DMS153 treated with DMSO at 0.1 percent for 48 hours (cell line): Measurements from ENCODE around the gene EYA2.

Experiments
- DNase-seq: peaks from one replicate; lab custom pipeline; 2025; ENCODE audit not compliant: unreplicated experiment; lab: John Stamatoyannopoulos, UW

The EYA2 gene

DNA sequence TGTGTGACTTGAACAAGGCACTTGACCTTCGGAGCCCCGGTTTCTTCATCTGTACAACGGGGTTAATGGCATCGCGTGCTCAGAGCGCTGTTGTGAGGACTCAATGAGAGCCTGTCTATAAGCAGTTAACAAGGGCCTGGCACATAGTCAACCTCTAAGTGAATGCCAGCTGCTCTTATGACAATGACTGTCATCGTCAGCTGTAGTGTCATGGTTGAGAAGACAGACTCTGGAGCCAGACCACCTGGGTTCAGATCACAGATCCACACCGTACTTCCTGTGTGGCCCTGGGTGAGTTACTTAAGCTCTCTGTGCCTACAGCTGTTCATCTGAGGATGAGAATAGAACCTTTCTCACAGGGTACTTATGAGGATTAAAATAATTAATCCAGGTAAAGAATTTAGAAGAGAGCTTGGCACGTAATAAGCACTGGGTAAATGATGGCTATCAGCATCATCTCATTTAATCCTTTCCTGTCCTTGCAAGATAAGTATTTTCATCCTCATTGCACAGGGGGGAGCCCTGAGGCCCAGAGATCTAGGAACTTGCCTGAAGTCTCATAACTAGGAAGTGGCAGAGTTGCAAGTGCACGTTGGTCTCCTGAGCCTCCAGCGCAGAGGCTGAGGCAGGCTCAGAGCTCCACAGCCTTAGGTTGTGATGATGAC, 105.3 kb downstream of the EYA2 start:
- DNase-seq, result peak; percentile 6

DNA sequence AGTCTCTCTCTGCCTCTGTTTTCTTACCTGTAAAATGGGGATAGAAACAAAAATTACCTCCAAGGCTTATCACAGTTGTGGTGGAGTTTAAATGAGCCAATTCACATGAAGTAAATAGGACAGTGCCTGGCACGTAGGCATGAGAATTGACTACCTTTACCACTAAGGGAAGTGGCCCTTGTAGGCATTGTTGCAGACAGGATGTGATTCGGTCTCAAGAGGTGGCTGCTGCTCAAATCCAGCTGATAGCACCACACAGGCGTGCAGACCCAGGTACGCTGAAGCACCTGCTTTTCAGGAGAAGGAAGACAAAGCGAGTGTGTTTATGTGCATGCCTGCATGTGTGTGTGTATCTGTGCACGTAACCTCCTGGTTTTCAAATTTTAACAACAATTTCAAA, 108.6 kb downstream of the EYA2 start:
- DNase-seq, result no peak

DNA sequence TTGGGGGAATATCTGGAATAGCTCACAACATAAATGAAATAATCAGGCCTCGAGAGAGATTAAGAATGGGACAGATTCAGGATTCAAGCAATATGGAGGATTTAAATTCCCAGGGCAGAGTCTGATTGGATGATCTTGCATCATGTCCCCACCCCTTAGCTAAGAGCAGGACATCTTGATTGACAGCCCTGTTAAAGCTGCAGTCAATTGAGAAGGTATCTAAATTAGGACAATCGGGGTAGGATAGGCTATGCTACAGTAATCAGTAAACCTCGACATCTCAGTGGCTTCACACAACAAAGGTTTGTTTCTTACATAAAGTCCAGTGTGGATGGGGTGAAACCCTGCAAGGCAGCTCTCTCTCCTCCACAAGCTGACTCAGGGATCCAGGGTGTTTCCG, 109.5 kb downstream of the EYA2 start:
- no peak for DNase-seq

DNA sequence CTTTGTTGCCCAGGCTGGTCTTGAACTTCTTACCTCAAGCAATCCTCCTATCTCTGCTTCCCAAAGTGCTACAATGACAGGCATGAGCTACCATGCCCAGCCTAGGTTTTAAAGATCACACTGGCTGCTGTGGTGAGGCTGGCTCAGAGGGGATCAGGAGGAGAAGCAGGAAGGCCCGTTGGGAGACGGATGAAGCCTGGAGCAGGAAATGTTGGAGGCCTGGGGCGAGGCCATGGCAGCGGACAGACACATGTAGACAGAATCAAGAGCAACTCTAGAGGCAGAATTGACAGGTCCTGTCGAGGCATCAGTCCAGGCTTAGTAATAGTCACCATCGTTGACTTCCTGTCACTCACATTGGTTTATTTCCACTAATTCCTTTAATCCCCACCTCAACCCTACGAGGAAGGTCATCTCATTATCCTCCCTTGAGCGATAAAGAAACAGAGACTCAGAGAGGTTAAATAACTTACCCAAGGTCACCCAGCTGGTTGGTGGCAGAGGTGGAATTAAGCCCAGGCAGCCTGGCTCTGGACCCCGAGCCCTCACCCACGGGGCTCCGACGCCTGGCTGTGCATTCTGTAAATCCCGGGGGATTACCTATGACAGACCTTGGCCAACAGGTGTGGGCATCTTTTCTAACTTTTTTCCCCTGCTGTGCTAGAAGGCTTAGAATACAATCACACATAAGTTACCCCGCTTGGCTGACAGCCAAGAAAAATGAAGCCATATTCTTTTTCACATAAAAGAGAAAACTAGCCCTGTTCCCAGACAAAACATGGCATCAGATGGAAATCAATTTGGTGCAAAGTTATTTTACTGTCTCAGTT, 113.4 kb downstream of the EYA2 start:
- no peak for DNase-seq

DNA sequence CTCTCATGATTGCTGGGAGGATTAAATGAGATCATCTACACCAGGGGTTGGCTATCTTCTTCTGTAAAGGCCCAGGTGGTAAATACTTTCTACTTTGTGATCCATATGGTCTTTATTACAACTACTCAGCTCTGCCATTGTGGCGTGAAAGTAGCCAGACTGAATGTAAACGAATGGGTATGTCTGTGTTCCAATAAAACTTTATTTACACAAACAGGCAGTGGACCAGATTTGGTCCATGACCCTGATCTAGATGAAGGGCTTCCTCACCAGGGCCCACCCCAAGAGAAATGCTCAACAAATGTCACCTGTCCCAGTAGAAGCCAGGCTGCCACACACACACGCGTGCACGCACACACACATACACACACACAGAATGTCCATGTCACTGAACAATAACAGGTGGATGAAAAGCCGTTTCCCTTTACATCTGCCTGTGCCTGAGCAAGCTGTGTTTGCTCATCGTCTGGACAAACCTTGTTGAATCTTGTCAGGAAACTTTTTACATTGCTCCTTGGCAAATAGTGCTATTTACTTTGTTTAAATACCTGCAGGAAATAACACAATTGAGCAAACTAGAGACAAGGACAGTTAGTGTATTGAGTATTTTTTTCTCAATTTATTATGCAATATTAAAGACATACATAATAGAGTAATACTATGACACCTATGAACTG, 114.3 kb downstream of the EYA2 start:
- DNase-seq, result no peak

DNA sequence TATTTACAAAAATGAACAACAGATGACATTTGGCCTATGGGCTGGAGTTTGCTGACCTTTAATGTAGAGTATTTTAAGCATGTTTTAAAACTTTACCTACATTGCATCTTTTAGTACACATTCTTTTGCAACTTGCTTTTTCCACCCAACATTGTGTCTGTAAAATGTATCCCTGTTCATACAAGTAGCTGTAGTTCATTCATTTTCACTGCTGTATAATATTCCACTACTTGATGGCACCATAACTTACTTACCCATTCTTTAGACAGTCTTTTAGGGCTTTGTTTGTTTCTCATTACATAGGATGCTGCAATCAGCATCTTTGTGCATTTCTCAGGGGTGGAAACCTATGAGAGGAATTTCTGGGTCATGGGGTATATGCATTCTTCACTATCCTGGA, 115.1 kb downstream of the EYA2 start:
- no peak for DNase-seq

DNA sequence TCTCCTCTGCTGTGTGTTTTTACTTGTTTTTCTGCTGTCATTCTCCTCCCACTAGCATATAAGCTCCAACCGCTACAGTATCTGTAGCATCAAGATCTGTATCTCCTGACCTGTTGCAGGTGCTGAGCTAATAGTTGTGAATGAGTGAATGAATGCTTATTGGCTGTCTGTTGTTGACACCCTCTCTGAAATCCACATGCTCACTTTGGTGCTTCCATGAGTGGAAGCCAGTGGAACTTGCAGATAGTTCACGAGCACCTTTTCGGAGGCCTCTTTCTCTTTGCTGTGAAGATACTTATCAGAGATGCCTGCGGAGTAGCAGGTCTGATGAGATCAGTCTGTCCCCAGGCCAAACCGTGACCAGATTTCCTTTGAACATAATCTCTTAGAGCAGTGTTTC, 117.3 kb downstream of the EYA2 start:
- no peak for DNase-seq

DNA sequence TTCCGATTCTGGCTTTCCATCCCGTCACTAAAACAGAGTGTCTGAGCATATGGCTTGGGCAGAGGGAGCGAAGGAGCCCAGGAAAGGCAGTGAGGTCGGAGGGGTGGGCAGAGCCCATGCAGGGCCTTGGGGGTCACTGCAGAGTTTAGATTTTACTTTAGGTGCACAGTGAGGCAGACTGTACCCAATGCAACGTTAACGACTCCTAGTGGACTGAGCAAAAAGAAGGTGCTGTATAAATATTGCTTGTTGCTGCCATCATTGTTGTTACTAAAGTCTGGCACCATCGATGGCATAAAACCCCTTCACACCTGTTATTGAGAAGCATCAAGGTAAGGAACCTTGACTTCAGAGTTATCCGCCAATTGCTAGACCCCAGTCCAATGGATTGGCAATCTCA, 119.0 kb downstream of the EYA2 start:
- DNase-seq, result no peak

DNA sequence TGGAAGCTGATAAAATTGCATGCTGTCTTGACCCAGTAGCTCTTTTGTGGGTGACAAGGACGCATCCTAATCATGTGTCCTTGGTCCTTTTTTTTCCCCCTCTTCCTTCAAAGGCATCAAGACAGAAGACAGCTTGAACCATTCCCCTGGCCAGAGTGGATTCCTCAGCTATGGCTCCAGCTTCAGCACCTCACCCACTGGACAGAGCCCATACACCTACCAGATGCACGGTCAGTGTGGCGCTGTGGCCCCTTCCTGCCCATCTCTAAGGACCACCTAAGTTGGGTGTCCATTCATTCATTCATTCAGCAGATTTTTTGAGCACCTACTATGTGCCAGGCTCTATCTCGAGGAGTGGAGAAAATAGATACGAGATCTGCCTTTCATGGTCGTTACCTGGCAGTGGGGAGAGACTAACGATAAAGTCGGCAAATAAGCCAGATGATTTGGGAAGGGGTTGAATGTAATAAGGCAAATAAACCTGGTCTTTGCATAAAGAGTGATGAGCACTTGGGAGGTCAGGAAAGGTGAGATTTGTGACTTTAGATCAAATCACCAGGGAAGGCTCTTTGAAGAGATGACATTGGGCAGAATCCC, 121.5 kb downstream of the EYA2 start:
- no peak for DNase-seq

DNA sequence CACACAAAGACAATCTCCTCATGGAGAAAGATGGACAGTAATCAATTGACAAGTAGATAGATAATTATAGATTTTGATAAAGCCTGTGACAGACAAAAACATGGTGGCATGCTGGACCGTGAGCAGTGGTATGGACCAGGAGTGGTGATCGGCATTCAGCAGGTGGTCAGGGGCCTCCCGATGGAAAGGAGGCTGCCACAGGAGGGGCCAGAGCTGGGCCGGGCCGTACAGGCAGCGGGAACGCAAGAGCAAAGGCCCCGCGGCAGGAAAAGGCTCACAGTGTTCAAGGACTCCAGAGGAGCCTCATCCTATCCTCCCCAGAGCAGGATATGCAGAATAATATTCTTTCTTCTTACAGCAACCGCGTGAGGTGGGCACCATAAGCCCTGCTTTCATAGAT, 123.7 kb downstream of the EYA2 start:
- no peak for DNase-seq

DNA sequence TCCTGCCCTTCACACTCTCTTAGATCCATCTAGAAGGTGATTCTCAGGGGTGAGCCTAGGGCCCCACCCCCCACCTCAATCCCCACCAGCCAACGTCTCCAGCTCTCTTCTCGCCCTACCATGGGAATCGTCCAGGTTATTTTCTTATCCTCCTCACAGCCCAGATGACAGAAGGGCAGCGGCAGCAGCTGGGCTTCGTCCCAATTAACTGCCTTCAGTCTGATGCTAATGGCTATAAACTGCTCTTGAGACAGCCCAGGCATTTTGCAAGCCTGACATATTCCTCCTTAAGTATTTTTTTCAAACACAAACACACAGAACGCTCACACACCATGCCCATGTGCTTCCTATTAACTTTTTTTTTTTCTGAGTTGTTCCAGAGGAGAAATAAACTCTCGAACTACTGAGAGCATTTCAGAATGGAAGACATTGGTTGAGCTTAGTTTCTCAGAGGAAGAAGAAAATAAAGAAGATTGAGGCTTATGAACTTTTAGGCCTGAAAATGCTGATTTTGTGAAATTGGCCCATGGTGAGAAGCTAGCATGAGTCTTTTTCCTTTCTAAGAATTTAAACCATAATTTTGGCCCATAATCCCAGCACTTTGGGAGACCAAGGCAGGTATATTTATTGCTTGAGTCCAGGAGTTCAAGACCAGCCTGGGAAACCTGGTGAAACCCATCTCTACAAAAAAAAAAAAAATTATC, 124.6 kb downstream of the EYA2 start:
- no peak for DNase-seq

DNA sequence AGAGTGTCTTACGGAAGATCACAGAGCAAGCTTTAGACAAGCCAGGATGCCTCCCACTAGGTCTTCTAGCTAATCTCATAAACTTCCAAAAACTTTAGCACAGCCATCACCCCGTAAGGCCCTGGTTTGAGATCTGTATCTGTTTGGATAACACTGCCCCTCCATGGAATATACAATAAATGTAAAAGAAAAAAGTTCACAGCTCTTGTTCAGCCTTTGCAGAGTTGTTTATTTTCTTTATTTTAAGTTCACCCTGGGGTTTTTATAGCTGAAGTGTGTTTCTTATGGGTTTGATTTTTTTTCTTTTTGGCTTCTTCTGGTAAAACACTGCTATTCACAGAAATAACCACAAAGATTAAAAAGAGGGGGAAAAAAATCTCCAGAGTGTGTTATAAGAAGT, 125.6 kb downstream of the EYA2 start:
- no peak for DNase-seq

DNA sequence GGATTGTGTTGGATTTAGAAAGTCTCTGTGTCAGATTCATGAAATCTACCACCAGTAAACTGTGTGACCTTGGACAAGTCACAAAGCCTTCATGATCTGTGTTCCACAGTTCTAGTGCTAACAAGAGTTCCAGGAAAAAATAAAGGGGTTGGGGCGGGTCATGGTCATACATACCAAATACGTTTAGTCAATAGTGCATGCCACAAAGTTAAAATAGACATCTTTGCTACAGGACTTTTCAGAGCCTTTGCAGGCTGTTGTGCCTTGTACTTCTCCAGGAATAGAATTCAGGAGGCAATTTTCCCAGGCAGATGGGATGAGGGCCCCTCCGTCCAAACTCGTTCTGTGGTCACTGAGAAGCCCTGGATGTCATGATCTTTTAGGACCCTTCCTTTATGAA, 127.2 kb downstream of the EYA2 start:
- DNase-seq, result no peak

DNA sequence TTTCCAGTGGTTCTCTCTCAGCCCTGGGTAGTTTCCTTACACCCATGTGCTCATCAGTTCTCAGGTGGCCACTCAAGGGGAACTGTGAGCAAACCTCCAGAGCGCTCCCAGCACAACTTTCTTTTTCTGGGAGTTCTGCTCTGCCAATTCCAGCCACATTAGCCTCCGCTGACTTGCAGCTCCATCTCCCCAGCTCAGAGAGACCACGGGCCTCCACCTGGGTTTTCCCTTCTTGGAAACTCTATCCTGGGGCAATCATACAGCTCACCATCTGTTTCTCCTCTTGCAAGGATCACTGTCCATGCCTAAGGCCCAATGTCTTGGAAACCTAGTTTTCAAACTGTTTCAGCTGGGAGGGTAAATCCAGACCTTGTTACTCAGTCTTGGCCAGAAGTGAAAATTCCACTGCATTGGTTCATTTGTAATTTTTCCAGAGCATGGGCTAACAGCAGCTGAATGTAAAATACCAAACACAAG, 129.9 kb downstream of the EYA2 start:
- no peak for DNase-seq

DNA sequence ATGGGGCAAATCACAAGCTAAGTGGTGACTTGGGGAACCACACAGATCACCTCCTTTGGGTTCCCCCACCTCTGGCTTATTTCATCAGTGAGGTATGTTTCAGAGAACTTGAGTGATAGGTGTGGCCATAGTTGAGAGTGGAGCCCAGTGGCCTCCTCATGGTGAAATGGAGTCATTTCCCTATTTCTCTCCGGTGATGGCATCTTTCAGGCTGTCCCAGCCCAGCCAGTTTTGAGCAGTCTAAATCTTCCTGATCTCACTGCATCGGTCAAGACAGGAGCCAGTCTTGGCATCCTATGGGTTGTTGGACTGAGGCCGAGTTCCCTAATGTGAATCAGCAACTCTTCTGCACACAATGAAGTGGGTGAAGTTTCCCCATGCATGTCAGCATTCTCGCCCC, 132.4 kb downstream of the EYA2 start:
- DNase-seq, result no peak

DNA sequence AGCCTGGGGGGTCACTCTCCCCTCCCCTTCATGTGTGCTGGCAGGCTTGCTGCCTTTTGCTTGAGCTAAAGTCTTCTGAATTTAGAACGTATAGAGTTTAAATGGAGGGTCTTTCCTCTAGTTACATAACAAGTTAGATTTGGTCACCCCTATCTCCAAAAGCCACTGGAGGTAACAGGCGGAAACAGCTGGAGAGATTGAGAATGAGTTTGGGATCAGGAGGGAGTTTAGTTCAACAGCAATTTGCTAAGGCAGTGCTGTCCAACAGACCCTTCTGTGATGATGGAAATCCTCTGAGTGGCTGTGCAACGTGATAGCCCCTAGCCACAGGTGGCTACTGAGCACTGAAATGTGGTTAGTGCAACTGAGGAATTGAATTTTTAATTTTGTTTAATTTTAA, 132.8 kb downstream of the EYA2 start:
- DNase-seq, result no peak

DNA sequence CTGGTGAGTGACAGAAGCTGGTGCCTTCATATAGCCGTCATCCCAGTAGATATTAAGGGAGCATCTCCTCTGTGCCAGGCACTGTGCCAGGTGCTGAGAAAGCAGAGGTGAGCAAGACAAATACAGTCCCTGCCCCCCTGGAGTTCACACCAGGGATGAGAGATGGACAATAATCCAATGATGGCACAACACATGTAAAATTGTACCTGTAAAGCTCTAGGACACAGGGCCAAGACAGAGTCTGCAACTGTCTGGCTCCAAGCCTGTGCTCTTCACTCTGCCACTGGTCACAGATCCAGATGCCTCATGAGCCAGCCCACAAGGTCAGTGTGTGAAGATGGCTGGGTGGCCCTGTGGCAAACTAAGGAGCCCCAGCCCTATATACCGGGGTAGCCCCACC, 133.8 kb downstream of the EYA2 start:
- DNase-seq, result no peak

DNA sequence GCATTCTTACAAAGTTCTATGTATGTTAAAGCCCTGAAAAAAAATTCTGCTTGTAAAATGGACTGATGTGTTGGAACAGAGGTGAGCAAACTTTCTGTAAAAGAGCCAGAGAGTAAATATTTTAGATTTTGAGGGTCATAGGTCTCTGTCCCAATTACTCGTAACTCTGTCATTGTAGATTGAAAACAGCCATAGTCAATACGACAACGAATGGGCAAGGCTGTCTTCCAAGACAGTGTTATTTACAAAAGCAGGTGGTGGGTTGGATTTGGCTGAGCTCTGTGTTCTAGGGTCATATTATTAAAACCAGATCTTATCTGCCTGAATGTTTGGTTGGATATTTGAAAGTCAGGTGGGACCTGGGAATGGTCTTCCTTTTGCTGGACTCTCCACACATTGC, 135.2 kb downstream of the EYA2 start:
- no peak for DNase-seq

DNA sequence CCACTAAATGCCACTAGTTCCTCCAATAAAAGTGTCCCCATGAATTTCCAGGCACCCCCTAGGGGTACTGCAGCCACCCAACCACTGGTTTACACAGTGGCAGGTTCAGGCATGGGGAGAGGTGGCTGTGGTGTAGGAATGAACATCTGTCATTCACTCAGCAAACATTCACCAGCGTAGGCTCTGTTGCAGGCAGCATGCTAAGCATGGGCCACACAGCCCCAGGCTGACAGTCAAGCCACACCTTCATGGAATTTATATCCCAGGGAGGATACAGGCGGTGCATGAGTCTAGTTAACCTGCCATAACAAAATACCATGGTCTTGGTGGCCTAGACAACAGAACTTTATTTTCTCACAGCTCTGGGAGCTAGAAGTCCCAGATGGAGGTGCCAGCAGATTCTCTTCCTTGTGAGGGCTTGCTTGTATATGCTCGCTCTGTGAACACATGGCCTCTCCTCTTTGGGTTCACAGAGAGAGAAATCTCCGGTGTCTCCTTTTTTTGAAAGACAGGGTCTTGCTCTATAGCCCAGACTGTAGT, 135.7 kb downstream of the EYA2 start:
- no peak for DNase-seq

DNA sequence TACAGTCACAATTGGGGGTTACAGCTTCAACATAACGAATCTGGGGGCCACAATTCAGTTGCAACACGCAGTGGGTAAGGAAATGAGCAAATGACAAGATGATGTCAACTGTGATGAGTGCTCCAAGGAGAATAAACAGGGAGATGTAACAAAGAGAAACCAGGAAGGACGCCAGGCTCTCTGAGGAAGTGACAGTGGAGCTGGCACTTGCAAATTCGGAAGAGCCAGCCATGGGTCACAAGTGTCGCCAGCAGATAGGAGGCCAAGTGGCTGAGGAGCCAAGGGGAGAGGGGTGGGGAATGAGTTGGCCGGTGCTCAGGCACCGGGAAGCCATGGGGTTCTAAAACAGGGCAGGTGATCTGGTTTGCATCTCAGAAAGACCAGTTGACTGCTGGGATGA, 136.4 kb downstream of the EYA2 start:
- no peak for DNase-seq

DNA sequence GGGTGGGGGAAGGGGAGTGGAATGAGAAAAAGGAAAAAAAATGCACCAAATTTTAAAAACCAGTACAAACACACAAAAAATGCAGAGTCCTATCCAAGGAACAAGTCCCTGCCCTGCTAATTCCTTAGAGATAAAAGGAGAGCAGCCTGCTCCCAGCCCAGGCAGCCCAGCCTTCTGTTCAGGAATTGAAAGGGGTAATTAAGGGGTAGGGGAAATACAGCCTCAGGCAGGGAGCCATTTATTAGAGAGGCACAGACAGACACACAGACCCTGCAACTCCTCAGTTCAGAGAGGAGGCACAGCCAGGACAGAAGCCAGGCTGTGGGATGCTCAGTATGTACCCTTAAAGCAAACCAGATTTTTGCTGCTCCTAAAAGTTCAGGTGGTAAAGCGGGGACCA, 137.2 kb downstream of the EYA2 start:
- DNase-seq, result no peak
